HAP-1 (cell line): ENCODE results near the gene RAET1E.
"Not testable (repeated sequence)": the region's sequence is repeated elsewhere in the genome, so short reads cannot be mapped to it uniquely, and the experiment has no call there.

Experiments
- DNase-seq, 2 experiments: peaks; one replicate each; pipeline ENCODE4 v3.0.0-alpha.2; 2016 to 2020; ENCODE audit warnings: low spot score in 2 of 2
- H3K27me3 ChIP-seq: fragments of 250-450 bp; sonication (Bioruptor Pico); 2 replicates; pipeline ENCODE4 v1.5.1; 2020; ENCODE audit warnings: low read depth, mild to moderate bottlenecking, moderate library complexity
- H3K36me3 ChIP-seq: fragments of 250-450 bp; sonication (Bioruptor Pico); replicated peaks from 2 replicates; pipeline ENCODE4 v1.5.1; 2020; ENCODE audit warnings: mild to moderate bottlenecking
- H3K4me1 ChIP-seq: fragments of 250-450 bp; sonication (Bioruptor Pico); 2 replicates; pipeline ENCODE4 v1.5.1; 2020; ENCODE audit warnings: mild to moderate bottlenecking
- H3K4me3 ChIP-seq: fragments of 250-450 bp; sonication (Bioruptor Pico); 2 replicates; pipeline ENCODE4 v1.5.1; 2020; ENCODE audit warnings: mild to moderate bottlenecking, moderate library complexity
- H3K9me3 ChIP-seq: fragments of 250-450 bp; sonication (Bioruptor Pico); 2 replicates; pipeline ENCODE4 v1.5.1; 2020; ENCODE audit warnings: mild to moderate bottlenecking, moderate library complexity
- in situ Hi-C: fragments of 300-500 bp; cut with MboI; formaldehyde crosslinking; loops from 3 replicates; pipeline ENCODE4 v1.14.3; 2020; ENCODE audit warnings: low sequenced_read_pairs, inconsistent platforms, mixed read lengths

Gene RAET1E

GRCh38 chr6:149913540-149914240, 15.8 kb upstream of the RAET1E start:
- no peak overlapping the region for H3K4me3 ChIP-seq
- peaks cover 3% of the 10 kb centered on the region; the same call in 1 of the 2 replicates for H3K9me3 ChIP-seq
- H3K4me1 ChIP-seq, result no peaks in the 10 kb centered on the region
- in situ Hi-C loops, result loop anchor here (25.0 kb wide), 1 partner anchor 851 kb away; no protein-coding TSS in a partner anchor
- DNase-seq, result no peak
- no peaks in the 10 kb centered on the region for H3K36me3 ChIP-seq
- H3K27me3 ChIP-seq, result no peaks in the 10 kb centered on the region

GRCh38 chr6:149913085-149913484, 15.2 kb upstream of the RAET1E start:
- Histone ChIP-seq H3K27me3 (no peaks in the 10 kb centered on the region), H3K36me3 (no peaks in the 10 kb centered on the region), H3K4me3 (no peak overlapping the region), H3K4me1 (no peaks in the 10 kb centered on the region), H3K9me3 (peaks cover 7% of the 10 kb centered on the region; the same call in 1 of the 2 replicates)
- in situ Hi-C loops, result loop anchor here (25.0 kb wide), 1 partner anchor 851 kb away; no protein-coding TSS in a partner anchor
- no peak for DNase-seq

GRCh38 chr6:149912680-149913079, 14.8 kb upstream of the RAET1E start:
- H3K4me1 ChIP-seq, H3K27me3 ChIP-seq, DNase-seq, H3K4me3 ChIP-seq, H3K36me3 ChIP-seq: not testable (repeated sequence)
- H3K9me3 ChIP-seq, result peaks cover 11% of the 10 kb centered on the region; the same call in 1 of the 2 replicates
- in situ Hi-C loops, result loop anchor here (25.0 kb wide), 1 partner anchor 850 kb away; no protein-coding TSS in a partner anchor

- no peak for DNase-seq
- peaks cover 12% of the 10 kb centered on the region; the same call in 1 of the 2 replicates for H3K9me3 ChIP-seq
- no peak overlapping the region for H3K4me3 ChIP-seq
- no peaks in the 10 kb centered on the region for H3K36me3 ChIP-seq
- no peaks in the 10 kb centered on the region for H3K27me3 ChIP-seq
- in situ Hi-C loops, result loop anchor here (25.0 kb wide), 1 partner anchor 848 kb away; no protein-coding TSS in a partner anchor
- no peaks in the 10 kb centered on the region for H3K4me1 ChIP-seq
Measured at GRCh38 chr6:149910721-149911151, 12.8 kb upstream of the RAET1E start.

- DNase-seq, result no peak
- H3K36me3 ChIP-seq, result no peaks in the 10 kb centered on the region
- peaks cover 12% of the 10 kb centered on the region; the same call in 1 of the 2 replicates for H3K9me3 ChIP-seq
- H3K4me3 ChIP-seq, result no peak overlapping the region
- in situ Hi-C loops, result loop anchor here (25.0 kb wide), 1 partner anchor 848 kb away; no protein-coding TSS in a partner anchor
- H3K4me1 ChIP-seq, result no peaks in the 10 kb centered on the region
- H3K27me3 ChIP-seq, result no peaks in the 10 kb centered on the region
Measured at GRCh38 chr6:149909701-149910470, 12.0 kb upstream of the RAET1E start.

- H3K4me3 ChIP-seq, H3K36me3 ChIP-seq, DNase-seq, H3K4me1 ChIP-seq, H3K27me3 ChIP-seq: not testable (repeated sequence)
- peaks cover 12% of the 10 kb centered on the region; the same call in 1 of the 2 replicates for H3K9me3 ChIP-seq
- in situ Hi-C loops, result loop anchor here (25.0 kb wide), 1 partner anchor 846 kb away; no protein-coding TSS in a partner anchor
Measured at GRCh38 chr6:149908480-149908879, 10.6 kb upstream of the RAET1E start.

- DNase-seq, result no peak
- no peak overlapping the region for H3K4me3 ChIP-seq
- no peaks in the 10 kb centered on the region; the same call in 1 of the 2 replicates for H3K27me3 ChIP-seq
- H3K36me3 ChIP-seq, result no peaks in the 10 kb centered on the region
- H3K9me3 ChIP-seq, result peaks cover 12% of the 10 kb centered on the region; the same call in 1 of the 2 replicates
- no peaks in the 10 kb centered on the region for H3K4me1 ChIP-seq
- in situ Hi-C loops, result loop anchor here (25.0 kb wide), 1 partner anchor 845 kb away; no protein-coding TSS in a partner anchor
Measured at GRCh38 chr6:149907317-149907716, 9.4 kb upstream of the RAET1E start.

- H3K36me3 ChIP-seq, result no peaks in the 10 kb centered on the region
- H3K27me3 ChIP-seq, result no peaks in the 10 kb centered on the region; the same call in 1 of the 2 replicates
- H3K4me1 ChIP-seq, result no peaks in the 10 kb centered on the region
- no peak overlapping the region for H3K4me3 ChIP-seq
- in situ Hi-C loops, result loop anchor here (25.0 kb wide), 1 partner anchor 844 kb away; no protein-coding TSS in a partner anchor
- no peak for DNase-seq
- H3K9me3 ChIP-seq, result peaks cover 12% of the 10 kb centered on the region; the same call in 1 of the 2 replicates
Measured at GRCh38 chr6:149906405-149906804, 8.5 kb upstream of the RAET1E start.

GRCh38 chr6:149905911-149906371, 8.0 kb upstream of the RAET1E start:
- DNase-seq, result no peak
- Histone ChIP-seq H3K36me3 (no peaks in the 10 kb centered on the region), H3K4me3 (no peak overlapping the region), H3K9me3 (peaks cover 12% of the 10 kb centered on the region; the same call in 1 of the 2 replicates), H3K4me1 (no peaks in the 10 kb centered on the region), H3K27me3 (no peaks in the 10 kb centered on the region; the same call in 1 of the 2 replicates)
- in situ Hi-C loops, result loop anchor here (25.0 kb wide), 1 partner anchor 844 kb away; no protein-coding TSS in a partner anchor

- Histone ChIP-seq H3K4me3 (no peak overlapping the region), H3K4me1 (no peaks in the 10 kb centered on the region), H3K27me3 (no peaks in the 10 kb centered on the region; the same call in 1 of the 2 replicates), H3K9me3 (peaks cover 12% of the 10 kb centered on the region; the same call in 1 of the 2 replicates), H3K36me3 (no peaks in the 10 kb centered on the region)
- DNase-seq, result no peak
- in situ Hi-C loops, result loop anchor here (25.0 kb wide), 1 partner anchor 843 kb away; no protein-coding TSS in a partner anchor
Measured at GRCh38 chr6:149905371-149905910, 7.5 kb upstream of the RAET1E start.

GRCh38 chr6:149904661-149905370, 6.9 kb upstream of the RAET1E start:
- no peaks in the 10 kb centered on the region for H3K4me1 ChIP-seq
- no peak for DNase-seq
- in situ Hi-C loops, result loop anchor here (25.0 kb wide), 1 partner anchor 843 kb away; no protein-coding TSS in a partner anchor
- no peak overlapping the region for H3K4me3 ChIP-seq
- H3K27me3 ChIP-seq, result no peaks in the 10 kb centered on the region; the same call in 1 of the 2 replicates
- H3K9me3 ChIP-seq, result peaks cover 12% of the 10 kb centered on the region; the same call in 1 of the 2 replicates
- no peaks in the 10 kb centered on the region for H3K36me3 ChIP-seq

- in situ Hi-C loops, result loop anchor here (25.0 kb wide), 1 partner anchor 842 kb away; no protein-coding TSS in a partner anchor
- peaks cover 11% of the 10 kb centered on the region; the same call in 1 of the 2 replicates for H3K9me3 ChIP-seq
- no peak overlapping the region for H3K4me3 ChIP-seq
- H3K27me3 ChIP-seq, result no peaks in the 10 kb centered on the region; the same call in 1 of the 2 replicates
- no peaks in the 10 kb centered on the region for H3K36me3 ChIP-seq
- DNase-seq, result no peak
- H3K4me1 ChIP-seq, result no peaks in the 10 kb centered on the region
Measured at GRCh38 chr6:149903938-149904611, 6.2 kb upstream of the RAET1E start.
